HG02840 (cell line): ENCODE data around the gene SPRR2B.
"Not testable (repeated sequence)": the region's sequence is repeated elsewhere in the genome, so short reads cannot be mapped to it uniquely, and the experiment has no call there.

Experiments used
- ATAC-seq: cut with Tn5 transposase; IDR thresholded peaks from one replicate; pipeline ENCODE4 v1.9.1; 2021; ENCODE audit warnings: mild to moderate bottlenecking, moderate library complexity, moderate number of reproducible peaks; ENCODE audit not compliant: unreplicated experiment, low FRiP score

Gene SPRR2B

GRCh38 chr1:153035211-153035610, 36.2 kb downstream of the SPRR2B start:
- no peak for ATAC-seq

- no peak for ATAC-seq
Measured at GRCh38 chr1:153032677-153033308, 38.6 kb downstream of the SPRR2B start.

- ATAC-seq = no peak
Measured at GRCh38 chr1:153032073-153032472, 39.3 kb downstream of the SPRR2B start.

GRCh38 chr1:153030895-153031294, 40.5 kb downstream of the SPRR2B start, which contains the start of gene SPRR1B:
Gene SPRR1B (plus strand): TSS chr1:153031203. CDS start chr1:153032346, 1,143 bp downstream.
- ATAC-seq = no peak

- no peak for ATAC-seq
Measured at GRCh38 chr1:153028766-153029165, 42.6 kb downstream of the SPRR2B start.

- ATAC-seq = no peak
Measured at GRCh38 chr1:153025797-153026196, 45.6 kb downstream of the SPRR2B start.

GRCh38 chr1:153024413-153024812, 47.0 kb downstream of the SPRR2B start:
- no peak for ATAC-seq

- no peak for ATAC-seq
Measured at GRCh38 chr1:153023109-153023508, 48.3 kb downstream of the SPRR2B start.

GRCh38 chr1:153022340-153022739, 49.1 kb downstream of the SPRR2B start:
- not testable (repeated sequence) for ATAC-seq

- ATAC-seq = not testable (repeated sequence)
Measured at GRCh38 chr1:153021829-153022228, 49.6 kb downstream of the SPRR2B start.
